Dermis blood vessel endothelial cell (primary cell): Measurements from ENCODE around the gene KIFC1. TPM values are rescaled to one million over a fixed set of nuclear protein-coding genes. Genes with fewer than 3 reads are reported as not detected.
A peak's percentile ranks its signal among the peaks of the same experiment; 100 is the strongest.

ENCODE experiments used
- DNase-seq: peaks from one replicate; pipeline ENCODE4 v3.0.0; 2010
- total RNA-seq: library from RNA; depleted of rRNA; stranded (reverse); fragments of >200 nt; gene quantifications from 2 replicates; pipeline ENCODE4 v1.2.3, GENCODE V29; 2014

Gene KIFC1
- total RNA-seq, 1 donor from 2014 or later = 12.4 TPM

DNA sequence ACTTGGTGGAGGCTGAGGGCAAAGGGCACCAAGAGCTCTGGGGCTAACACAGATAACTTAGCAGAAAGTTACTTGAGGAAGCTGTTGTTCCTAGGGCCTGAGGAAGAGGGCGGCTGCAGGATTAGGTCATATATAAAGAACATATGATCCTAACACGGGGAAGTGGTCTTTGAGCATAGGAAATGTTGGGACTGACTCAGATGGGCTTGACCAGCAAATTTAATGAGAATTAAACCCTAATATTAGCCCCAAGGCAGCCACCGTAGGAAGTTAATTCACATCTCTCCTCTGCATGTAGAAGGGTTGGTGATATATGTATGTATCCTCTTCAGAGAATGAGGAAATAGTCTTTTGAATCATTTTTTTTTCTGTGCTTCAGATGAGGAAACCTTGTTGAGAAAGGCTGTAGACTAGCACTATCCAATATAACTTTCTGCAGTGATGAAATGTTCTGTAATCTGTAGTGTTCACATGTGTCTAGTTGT is 53.5 kb downstream of the KIFC1 start:
- no peak for DNase-seq

DNA sequence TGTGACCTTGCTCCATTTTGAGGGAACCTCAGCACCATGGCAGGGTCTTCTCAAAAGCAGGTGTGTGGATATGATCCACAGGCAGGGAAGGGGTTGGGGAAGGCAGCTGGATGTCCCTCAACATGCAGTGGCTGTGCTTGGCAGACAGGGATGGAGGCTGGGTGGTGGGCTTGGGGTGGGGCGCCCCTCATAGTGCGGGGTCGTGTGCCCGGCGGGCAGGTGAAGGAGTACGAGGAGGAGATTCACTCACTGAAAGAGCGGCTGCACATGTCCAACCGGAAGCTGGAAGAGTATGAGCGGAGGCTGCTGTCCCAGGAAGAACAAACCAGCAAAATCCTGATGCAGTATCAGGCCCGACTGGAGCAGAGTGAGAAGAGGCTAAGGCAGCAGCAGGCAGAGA is 54.7 kb downstream of the KIFC1 start:
- DNase-seq = no peak

DNA sequence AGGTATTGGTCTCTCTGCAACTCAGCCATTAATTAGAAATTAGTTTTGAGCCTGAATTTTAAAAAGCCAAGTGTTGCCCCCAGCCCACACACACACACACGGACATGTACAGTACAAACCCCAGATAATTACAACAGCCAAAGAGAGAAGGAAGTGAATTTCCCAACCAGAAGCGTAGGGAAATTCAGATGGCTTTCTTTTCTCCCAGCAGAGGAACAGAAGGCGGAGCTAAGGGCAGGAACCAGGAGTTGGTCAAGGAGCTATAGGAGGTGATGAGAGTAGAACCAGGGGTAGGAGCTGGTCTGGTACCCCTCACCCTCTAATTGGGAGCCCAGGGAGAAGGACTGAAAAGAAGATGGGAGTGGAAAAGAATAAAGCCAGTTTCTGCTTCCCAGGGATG is 58.8 kb downstream of the KIFC1 start:
- no peak for DNase-seq

DNA sequence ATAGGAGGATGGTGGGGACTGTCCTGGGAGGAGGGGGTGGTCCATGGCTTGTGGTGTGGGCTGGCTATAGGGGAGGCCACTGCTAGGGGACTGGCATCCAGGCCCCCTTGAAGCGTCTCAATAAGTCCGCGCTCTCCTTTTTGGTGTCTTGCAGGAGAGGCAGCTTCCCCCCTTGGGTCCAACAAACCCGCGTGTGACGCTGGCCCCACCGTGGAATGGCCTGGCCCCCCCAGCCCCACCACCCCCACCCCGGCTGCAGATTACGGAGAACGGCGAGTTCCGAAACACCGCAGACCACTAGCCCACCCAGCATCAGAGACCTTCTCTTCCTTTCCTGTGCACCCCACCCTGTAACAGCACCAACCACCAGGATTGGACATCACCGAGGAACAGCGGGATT is 60.0 kb downstream of the KIFC1 start:
- DNase-seq = no peak

DNA sequence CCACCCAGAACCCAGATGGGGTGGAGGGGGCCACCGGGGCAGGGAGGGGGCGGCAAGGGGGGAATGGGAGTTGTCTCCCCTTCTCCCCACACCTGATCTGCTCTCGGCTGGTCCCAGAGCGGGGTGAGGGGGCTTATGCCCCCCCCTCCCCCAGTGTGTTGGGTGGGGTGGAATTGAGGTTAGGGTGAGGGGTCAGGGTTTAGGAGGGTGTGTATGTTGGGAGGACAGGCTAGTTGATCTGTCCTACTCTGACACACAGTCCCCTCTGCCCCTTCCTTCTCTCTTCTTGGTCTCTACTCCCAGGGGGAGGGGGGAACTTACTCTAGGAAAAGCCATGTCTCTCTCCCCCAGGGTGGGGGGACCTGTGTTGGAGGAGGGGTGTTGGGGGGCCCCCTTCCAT is 60.9 kb downstream of the KIFC1 start:
- no peak for DNase-seq

DNA sequence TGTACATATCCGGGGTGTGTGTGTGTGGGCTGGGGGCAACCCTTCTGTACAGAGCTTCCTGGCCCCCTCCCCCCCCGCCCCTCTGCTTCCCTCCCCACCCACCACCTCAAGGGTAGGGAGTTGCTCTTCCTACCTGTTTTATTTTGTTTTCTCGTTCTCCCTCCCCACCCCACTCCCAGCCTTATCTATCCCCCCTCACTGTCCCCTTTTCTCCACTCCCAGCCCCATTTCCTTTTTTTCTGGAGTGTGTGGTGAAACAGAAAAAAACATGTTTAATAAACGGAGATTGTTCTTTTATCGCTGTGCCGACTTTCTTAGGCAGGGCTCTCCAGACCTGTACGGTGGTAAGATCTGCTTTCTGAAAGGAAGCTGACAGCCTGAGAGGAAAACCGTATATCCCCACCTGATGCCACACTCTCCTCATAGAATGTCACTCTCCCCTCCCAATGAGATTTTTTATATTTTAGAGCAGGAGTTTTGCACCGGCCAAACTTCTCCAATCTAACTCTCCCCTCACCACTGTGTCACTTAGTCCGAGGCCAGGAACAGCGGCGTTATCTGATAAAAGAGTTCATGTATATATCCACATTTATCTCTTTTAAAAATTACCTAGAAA is 61.9 kb downstream of the KIFC1 start:
- no peak for DNase-seq

DNA sequence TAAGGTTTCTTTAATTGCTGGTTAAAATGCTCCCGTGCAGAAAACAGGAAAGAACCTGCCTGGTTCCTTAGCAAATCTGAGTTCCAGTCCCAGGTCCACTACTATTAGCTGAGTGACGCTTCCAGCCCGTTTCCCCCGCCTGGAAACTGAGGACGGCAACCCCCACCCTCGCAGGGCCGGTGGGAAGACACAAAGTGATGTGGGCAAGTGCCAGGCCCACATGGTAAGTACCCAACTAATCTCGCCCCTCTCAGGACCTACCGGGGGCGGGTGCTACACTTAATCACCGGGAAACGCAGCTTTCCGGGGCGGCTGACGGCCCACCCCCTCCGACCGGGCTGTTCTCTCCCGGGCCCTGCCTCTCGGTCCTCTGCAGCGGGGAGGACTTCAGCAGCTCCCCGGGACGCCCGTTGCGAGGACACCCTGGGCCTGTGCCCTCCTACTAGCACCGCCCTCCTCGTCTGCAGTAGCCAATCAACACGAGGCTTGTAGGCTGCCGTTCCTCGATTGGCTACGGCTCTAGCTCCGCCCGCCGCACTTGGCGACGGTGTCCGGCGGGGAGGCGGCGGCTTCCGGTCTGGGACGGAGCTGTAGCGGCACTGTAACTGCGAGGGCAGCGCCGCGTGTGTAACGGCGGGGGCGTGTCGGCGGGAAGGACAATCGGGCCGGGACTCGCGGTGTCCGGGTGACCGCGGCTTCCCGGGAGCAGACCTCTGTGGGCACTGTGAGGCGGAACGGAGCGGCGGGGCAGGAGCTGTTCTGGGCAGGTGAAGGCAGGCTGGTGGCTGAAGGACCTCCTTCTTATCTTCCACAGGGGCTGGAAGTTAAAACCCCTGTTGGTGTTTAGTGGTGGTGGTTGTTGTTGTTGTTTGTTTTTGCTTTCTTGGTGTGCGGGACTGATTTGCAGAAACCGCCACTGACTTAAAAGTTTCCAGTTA is 62.7 kb downstream of the KIFC1 start, which contains the start of gene ZBTB9:
Gene ZBTB9 (plus strand): TSS at position 568 of the 938 bp plus-strand sequence. CDS start 525 bp downstream, outside the sequence.
- peak; percentile 97 for DNase-seq

DNA sequence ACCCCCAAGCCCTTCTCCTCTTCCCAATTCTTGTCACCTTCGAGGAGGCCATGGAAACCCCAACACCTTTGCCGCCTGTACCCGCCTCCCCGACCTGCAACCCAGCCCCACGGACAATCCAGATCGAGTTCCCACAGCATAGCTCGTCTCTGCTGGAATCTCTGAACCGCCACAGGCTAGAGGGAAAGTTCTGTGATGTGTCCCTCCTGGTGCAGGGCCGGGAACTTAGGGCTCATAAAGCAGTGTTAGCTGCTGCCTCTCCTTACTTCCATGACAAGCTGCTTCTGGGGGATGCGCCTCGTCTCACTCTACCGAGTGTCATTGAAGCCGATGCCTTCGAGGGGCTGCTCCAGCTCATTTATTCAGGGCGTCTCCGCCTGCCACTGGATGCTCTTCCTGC is 63.4 kb downstream of the KIFC1 start:
- no peak for DNase-seq

DNA sequence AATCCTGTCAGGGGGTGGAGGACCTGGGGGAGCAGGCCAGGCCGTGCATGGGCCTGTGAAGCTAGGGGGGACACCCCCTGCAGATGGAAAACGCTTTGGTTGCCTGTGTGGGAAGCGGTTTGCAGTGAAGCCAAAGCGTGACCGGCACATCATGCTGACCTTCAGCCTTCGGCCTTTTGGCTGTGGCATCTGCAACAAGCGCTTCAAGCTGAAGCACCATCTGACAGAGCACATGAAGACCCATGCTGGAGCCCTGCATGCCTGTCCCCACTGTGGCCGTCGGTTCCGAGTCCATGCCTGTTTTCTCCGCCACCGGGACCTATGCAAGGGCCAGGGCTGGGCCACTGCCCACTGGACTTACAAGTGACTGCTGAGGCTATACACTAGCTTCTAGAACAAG is 64.5 kb downstream of the KIFC1 start:
- no peak for DNase-seq

DNA sequence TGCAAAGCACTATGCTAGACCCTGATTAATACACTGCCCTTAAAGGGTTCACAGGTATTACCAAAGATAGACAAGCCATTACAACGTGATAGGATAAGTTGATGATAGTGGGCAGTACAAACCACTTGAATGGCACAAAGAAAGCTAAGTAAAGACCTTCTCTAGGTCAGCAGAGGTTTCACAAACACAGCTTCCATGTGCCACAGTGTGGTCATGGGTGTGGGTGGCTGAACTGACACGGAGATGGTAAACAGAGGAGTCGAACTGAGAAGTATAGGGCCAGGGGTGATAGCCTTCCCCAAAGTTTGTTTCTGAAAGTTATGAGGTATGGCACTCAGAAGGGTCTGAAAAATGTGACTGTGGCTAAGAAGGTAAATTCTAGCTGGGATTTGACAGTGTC is 67.1 kb downstream of the KIFC1 start:
- no peak for DNase-seq

DNA sequence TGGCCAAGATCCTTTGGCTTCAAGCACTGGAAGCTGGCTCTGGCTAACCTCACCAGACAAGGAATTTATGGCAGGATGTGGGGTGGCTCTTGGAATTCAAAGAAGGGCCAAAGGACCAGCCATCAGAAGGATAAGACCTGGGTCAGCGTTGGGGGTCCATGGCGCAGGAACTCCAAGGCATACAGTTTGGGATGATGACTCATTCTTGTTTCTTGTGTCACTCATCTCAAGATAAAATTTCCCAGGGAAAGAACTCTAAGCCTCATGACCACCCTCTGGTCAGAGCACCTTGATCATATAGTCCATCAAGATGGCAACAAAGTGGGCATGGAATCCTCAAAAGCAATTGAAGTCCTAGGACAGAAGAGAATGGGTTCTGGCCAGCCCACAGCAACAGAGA is 67.6 kb downstream of the KIFC1 start:
- no peak for DNase-seq

Other genes starting within 250 kb of the KIFC1 start
- 0.28 and 0.34 TPM in 2 replicates for gene COL11A2, start 199.4 kb upstream of the KIFC1 start, total RNA-seq
- 26.6 and 27.9 TPM in 2 replicates for gene RXRB, start 191.2 kb upstream of the KIFC1 start, total RNA-seq
- 93.6 and 99.4 TPM in 2 replicates for gene SLC39A7, start 191.0 kb upstream of the KIFC1 start, total RNA-seq
- 8.7 and 9.7 TPM in 2 replicates for gene HSD17B8, start 187.2 kb upstream of the KIFC1 start, total RNA-seq
- 22.6 and 29.0 TPM in 2 replicates for gene RING1, start 183.3 kb upstream of the KIFC1 start, total RNA-seq
- gene VPS52, start 119.9 kb upstream of the KIFC1 start, total RNA-seq = 33.7 and 38.5 TPM in 2 replicates
- 1,732 and 3,722 TPM in 2 replicates for gene RPS18, start 119.7 kb upstream of the KIFC1 start, total RNA-seq
- 5.9 and 10.0 TPM in 2 replicates for gene B3GALT4, start 114.7 kb upstream of the KIFC1 start, total RNA-seq
- gene WDR46, start 102.6 kb upstream of the KIFC1 start, total RNA-seq = 65.9 and 75.4 TPM in 2 replicates
- 22.1 and 29.1 TPM in 2 replicates for gene PFDN6, start 102.2 kb upstream of the KIFC1 start, total RNA-seq
- gene RGL2, start 92.9 kb upstream of the KIFC1 start, total RNA-seq = 82.4 and 88.3 TPM in 2 replicates
- 137 and 154 TPM in 2 replicates for gene TAPBP, start 77.7 kb upstream of the KIFC1 start, total RNA-seq
- gene ZBTB22, start 74.1 kb upstream of the KIFC1 start, total RNA-seq = 15.8 and 16.8 TPM in 2 replicates
- gene DAXX, start 68.9 kb upstream of the KIFC1 start, total RNA-seq = 52.1 and 57.9 TPM in 2 replicates
- 14.4 and 16.5 TPM in 2 replicates for gene PHF1, start 19.2 kb downstream of the KIFC1 start, total RNA-seq
- gene CUTA, start 26.3 kb downstream of the KIFC1 start, total RNA-seq = 61.3 and 61.7 TPM in 2 replicates
- 2.4 and 2.5 TPM in 2 replicates for gene SYNGAP1, start 28.2 kb downstream of the KIFC1 start, total RNA-seq
- gene ZBTB9, start 62.8 kb downstream of the KIFC1 start, total RNA-seq = 5.5 and 6.3 TPM in 2 replicates
- gene BAK1, start 188.5 kb downstream of the KIFC1 start, total RNA-seq = 23.5 and 24.3 TPM in 2 replicates
- 26.9 and 42.0 TPM in 2 replicates for gene ITPR3, start 229.5 kb downstream of the KIFC1 start, total RNA-seq